HCT116 (cell line): ENCODE results near the gene ANP32B. TPM values are rescaled to one million over a fixed set of nuclear protein-coding genes. Genes with fewer than 3 reads are reported as not detected.

Experiments used
- ATAC-seq: fragments of 200-7000 bp; cut with Tn5 transposase; 2 replicates; pipeline ENCODE4 v1.9.1; 2020; ENCODE audit warnings: mild to moderate bottlenecking, moderate library complexity
- BruUV-seq: library from RNA; stranded (reverse); fragments of 400-500 nt; replicated peaks from 2 replicates; lab custom pipeline; 2021; lab: Mats Ljungman, UMichigan
- CTCF ChIA-PET: fragments of 300-600 bp; sonication (Branson Sonifier 250); formaldehyde crosslinking; loops from one replicate; lab custom pipeline; 2021; ENCODE audit warnings: antibody characterized with exemption; lab: Charles Lee
- POLR2A ChIA-PET: fragments of 300-600, 350-600 bp; sonication (Branson Sonifier 250); formaldehyde crosslinking; loops from one replicate; lab custom pipeline; 2021; ENCODE audit warnings: antibody characterized with exemption; lab: Charles Lee
- RAD21 ChIA-PET, 2 experiments: fragments of 300-600 bp; sonication (Branson Sonifier 250); formaldehyde crosslinking; loops; one replicate each; lab custom pipeline; 2023; ENCODE audit warnings: low total read pairs in 2 of 2; ENCODE audit not compliant: uncharacterized antibody in 2 of 2, unreplicated experiment in 2 of 2, low non-redundant PET in 1 of 2; lab: Charles Lee
- DNase-seq: peaks from one replicate; pipeline ENCODE4 v3.0.0-alpha.2; 2010; ENCODE audit warnings: low read depth, low spot score
- H2AFZ ChIP-seq: fragments of 200-600 bp; shearing (Covaris generic), sonication (generic); 2 replicates; pipeline ENCODE4 v1.6.1; 2017; ENCODE audit warnings: low read depth, mixed run types, mixed read lengths, antibody characterized with exemption, low read length; ENCODE audit not compliant: poor library complexity, severe bottlenecking
- H3K27ac ChIP-seq: 2 replicates; pipeline ENCODE4 v1.5.1; 2012; ENCODE audit warnings: low read depth, low read length
- H3K27me3 ChIP-seq: fragments of 200-600 bp; sonication (generic); 2 replicates; pipeline ENCODE4 v1.6.1; 2016; ENCODE audit warnings: mixed run types, low read length, mixed read lengths; ENCODE audit not compliant: insufficient read depth
- H3K36me3 ChIP-seq, 2 experiments: fragments of 200-500 bp in 1 of 2; fragments of 200-600 bp in 1 of 2; sonication (Bioruptor generic) in 1 of 2; sonication (generic) in 1 of 2; 2 replicates each; pipeline versions ENCODE4 v1.5.1 to v1.6.1; 2014 to 2016; ENCODE audit warnings: low read length in 2 of 2, inconsistent platforms in 1 of 2, mixed read lengths in 1 of 2, mixed run types in 1 of 2; ENCODE audit not compliant: insufficient read depth in 2 of 2, control insufficient read depth in 1 of 2
- H3K4me1 ChIP-seq, 2 experiments: fragments of 200-600 bp in 1 of 2; sonication (generic) in 1 of 2; 2 replicates each; pipeline versions ENCODE4 v1.5.1 to v1.6.1; 2012 to 2017; ENCODE audit warnings: low read length in 2 of 2, inconsistent platforms in 1 of 2, mild to moderate bottlenecking in 1 of 2, mixed read lengths in 1 of 2, mixed run types in 1 of 2, moderate library complexity in 1 of 2; ENCODE audit not compliant: insufficient read depth in 2 of 2, control insufficient read depth in 1 of 2
- H3K4me2 ChIP-seq: fragments of 200-600 bp; sonication (generic); 2 replicates; pipeline ENCODE4 v1.6.1; 2017; ENCODE audit warnings: mixed run types, low read length, mixed read lengths
- H3K4me3 ChIP-seq, 2 experiments: fragments of 200-600 bp in 1 of 2; sonication (generic) in 1 of 2; replicated peaks in 1 of 2; 2 replicates each; pipeline ENCODE4 v1.5.1; 2011 to 2016; ENCODE audit warnings: low read length in 2 of 2, control low read depth in 1 of 2, low read depth in 1 of 2, mild to moderate bottlenecking in 1 of 2, mixed read lengths in 1 of 2, mixed run types in 1 of 2
- H3K79me2 ChIP-seq: fragments of 200-600 bp; sonication (generic); 2 replicates; pipeline ENCODE4 v1.6.1; 2017; ENCODE audit warnings: mild to moderate bottlenecking, mixed run types, low read length, moderate library complexity, mixed read lengths; ENCODE audit not compliant: insufficient read depth
- H3K9ac ChIP-seq: fragments of 200-600 bp; sonication (generic); 2 replicates; pipeline ENCODE4 v1.6.1; 2016; ENCODE audit warnings: low read length, mixed read lengths
- H3K9me2 ChIP-seq: fragments of 200-600 bp; sonication (generic), shearing (Covaris generic); 2 replicates; pipeline ENCODE4 v1.6.1; 2017; ENCODE audit warnings: mixed run types, mild to moderate bottlenecking, moderate library complexity; ENCODE audit not compliant: insufficient read depth
- H3K9me3 ChIP-seq, 2 experiments: fragments of 200-500 bp in 1 of 2; fragments of 200-600 bp in 1 of 2; sonication (Bioruptor generic) in 1 of 2; sonication (generic) in 1 of 2; 2 replicates each; pipeline ENCODE4 v1.6.1; 2014 to 2017; ENCODE audit warnings: low read length in 2 of 2, mixed read lengths in 2 of 2, inconsistent platforms in 1 of 2, low read depth in 1 of 2, mild to moderate bottlenecking in 1 of 2, mixed run types in 1 of 2, moderate library complexity in 1 of 2; ENCODE audit not compliant: control insufficient read depth in 1 of 2, insufficient read depth in 1 of 2
- H4K20me1 ChIP-seq: fragments of 200-600 bp; sonication (generic), shearing (Covaris generic); 2 replicates; pipeline ENCODE4 v1.6.1; 2017; ENCODE audit warnings: mixed run types, mild to moderate bottlenecking, moderate library complexity; ENCODE audit not compliant: insufficient read depth
- EZH2phosphoT487 ChIP-seq: fragments of 200-600 bp; IDR thresholded peaks from 2 replicates; pipeline ENCODE4 v1.6.1; 2018; ENCODE audit warnings: antibody characterized with exemption, borderline replicate concordance
- MAX ChIP-seq: IDR thresholded peaks from 2 replicates; pipeline ENCODE4 v1.6.1; 2012
- RAD21 ChIP-seq: IDR thresholded peaks from 2 replicates; pipeline ENCODE4 v1.6.1; 2012; ENCODE audit warnings: low read depth, mild to moderate bottlenecking
- SIN3A ChIP-seq: IDR thresholded peaks from 2 replicates; pipeline ENCODE4 v1.6.1; 2012; ENCODE audit warnings: low read depth
- YY1 ChIP-seq: IDR thresholded peaks from 2 replicates; pipeline ENCODE4 v1.6.1; 2011; ENCODE audit warnings: low read length, low read depth, moderate library complexity, mild to moderate bottlenecking; ENCODE audit not compliant: insufficient replicate concordance; ENCODE audit errors: extremely low read depth
- ZFX ChIP-seq: fragments of 450-650 bp; IDR thresholded peaks from 2 replicates; pipeline ENCODE4 v1.6.1; 2017
- ZNF274 ChIP-seq: fragments of 200-500 bp; sonication (Bioruptor generic); IDR thresholded peaks from 2 replicates; pipeline ENCODE4 v1.6.1; 2014; ENCODE audit warnings: mild to moderate bottlenecking, low read depth, low read length, inconsistent platforms
- intact Hi-C: fragments of 100-400 bp; cut with micrococcal nuclease; formaldehyde crosslinking; loops from 2 replicates; pipeline ENCODE4 v1.10.0; 2022
- total RNA-seq: library from RNA; stranded (reverse); gene quantifications from one replicate; pipeline ENCODE4 v1.2.1, GENCODE V29; 2021; ENCODE audit not compliant: unreplicated experiment

ANP32B gene
- total RNA-seq, 1 experiment from 2014 or later: 206 TPM

DNA sequence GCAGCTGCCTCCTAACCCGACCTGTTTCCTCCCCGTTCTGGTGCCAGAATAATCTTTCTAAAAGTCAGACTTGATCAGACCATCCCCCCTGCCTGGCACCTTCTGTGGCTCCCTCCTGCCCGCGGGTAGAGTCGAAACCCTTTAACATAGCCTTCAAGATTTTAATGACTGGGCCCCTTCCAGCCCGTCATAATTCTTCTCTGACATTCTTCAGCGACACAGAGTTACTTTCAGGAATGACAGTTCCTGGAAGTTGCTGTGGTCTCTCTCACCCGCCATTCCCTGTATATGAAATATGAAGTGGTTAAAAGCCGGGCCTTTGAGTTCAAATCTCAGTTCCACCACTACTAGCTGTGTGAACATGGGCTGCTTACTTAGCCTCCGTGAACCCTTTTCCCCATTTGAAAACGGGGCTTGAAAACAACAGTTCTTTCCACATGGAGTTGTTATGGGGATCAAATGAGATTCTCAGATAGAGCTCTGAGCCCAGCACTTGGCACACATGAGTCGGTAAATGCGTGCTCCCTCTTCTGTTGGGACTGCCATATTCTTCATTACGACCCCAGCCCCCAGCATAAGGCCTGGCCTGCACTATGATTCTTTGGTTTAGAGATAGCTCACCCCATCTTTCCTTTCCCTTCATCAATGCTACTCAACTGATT lies 74.1 kb downstream of the ANP32B start:
- Histone ChIP-seq H3K9ac (peak overlapping the region; percentile 82), H3K27me3 (no peaks in the 10 kb centered on the region), H3K27ac (peak overlapping the region; percentile 78), H3K4me1 (peaks cover 9 to 33% of the 10 kb centered on the region in 2 experiments; a peak in 3 of 4 replicates), H3K36me3 (peaks cover 12 to 19% of the 10 kb centered on the region in 2 experiments; a peak in 3 of 4 replicates), H3K9me3 (no peaks in the 10 kb centered on the region), H3K4me2 (peak overlapping the region; percentile 86), H3K9me2 (no peaks in the 10 kb centered on the region), H4K20me1 (no peaks in the 10 kb centered on the region), H3K4me3 (peak overlapping the region; percentile 73 to 91), H3K79me2 (peaks cover 67% of the 10 kb centered on the region), H2AFZ (no peak overlapping the region)
- TF ChIP-seq YY1 (peak; percentile 7), RAD21 (no peak), ZFX (peak; percentile 21; the same call in 1 of the 2 replicates), SIN3A (no peak)
- CTCF ChIA-PET: interaction anchor here (1.3 to 1.8 kb wide), 2 partner anchors 12 to 22 kb away, joined by 5 to 8 read pairs; no protein-coding TSS in a partner anchor
- DNase-seq (no peak), ATAC-seq (no peak)
- RAD21 ChIA-PET: no interaction called here
- TSS peak; percentile 54 for BruUV-seq
- intact Hi-C loops: no loop called here
- POLR2A ChIA-PET: interaction anchor here (1.0 to 4.4 kb wide), 8 partner anchors 11 to 202 kb away, joined by 3 to 73 read pairs (median 4); partner anchors contain the start of gene TBC1D2

DNA sequence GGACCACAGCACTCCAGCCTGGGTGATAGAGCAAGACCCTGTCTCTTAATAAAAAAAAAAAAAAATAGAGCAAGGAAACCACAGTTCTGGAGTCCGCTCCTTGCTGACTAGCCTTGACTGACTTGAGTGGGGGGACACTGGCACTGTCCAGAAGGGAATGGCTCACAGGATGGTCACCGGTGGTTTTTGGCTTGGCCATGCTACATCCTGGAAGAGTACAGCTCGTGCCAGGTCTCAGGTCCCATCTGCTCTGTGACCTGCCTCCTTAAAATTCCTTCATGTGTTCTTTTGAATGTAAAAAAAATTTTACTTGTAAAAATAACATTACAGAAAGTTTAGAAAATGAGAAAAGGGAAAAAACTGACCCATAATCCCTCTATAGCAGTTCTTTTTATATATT lies 79.0 kb downstream of the ANP32B start:
- peaks cover 61% of the 10 kb centered on the region for H3K79me2 ChIP-seq
- H3K9ac ChIP-seq: no peak overlapping the region
- no peaks in the 10 kb centered on the region for H4K20me1 ChIP-seq
- ChIA-PET RAD21 (no interaction called here), POLR2A (no interaction called here), CTCF (no interaction called here)
- BruUV-seq: no TSS peak
- TF ChIP-seq EZH2phosphoT487: no peak
- no peak for TF ChIP-seq ZNF274
- no peak for TF ChIP-seq MAX
- intact Hi-C loops: no loop called here
- peaks cover 6 to 13% of the 10 kb centered on the region in 2 experiments; a peak in 2 of 4 replicates for H3K4me1 ChIP-seq
- H3K27ac ChIP-seq: no peak overlapping the region
- no peaks in the 10 kb centered on the region for H3K27me3 ChIP-seq
- H3K36me3 ChIP-seq: peaks cover 23 to 27% of the 10 kb centered on the region in 2 experiments
- no peak overlapping the region for H3K4me2 ChIP-seq
- no peaks in the 10 kb centered on the region for H3K9me3 ChIP-seq
- DNase-seq: no peak
- H2AFZ ChIP-seq: no peak overlapping the region
- no peak for ATAC-seq
- no peak overlapping the region for H3K4me3 ChIP-seq
- no peaks in the 10 kb centered on the region for H3K9me2 ChIP-seq
